AG08395 (cell line): ENCODE data around the gene CPSF4.
A peak's percentile ranks its signal among the peaks of the same experiment; 100 is the strongest.
"Not testable (repeated sequence)": the region's sequence is repeated elsewhere in the genome, so short reads cannot be mapped to it uniquely, and the experiment has no call there.

Source experiments
- DNase-seq: peaks from one replicate; pipeline ENCODE4 v3.0.0; 2012; ENCODE audit warnings: mixed read lengths, low spot score

CPSF4 gene

GRCh38 chr7:99490878-99491277 is 52.1 kb downstream of the CPSF4 start:
- DNase-seq: no peak

- no peak for DNase-seq
These were observed 55.1 kb downstream of the CPSF4 start for GRCh38 chr7:99493823-99494222.

- DNase-seq: no peak
These were observed 59.2 kb downstream of the CPSF4 start for GRCh38 chr7:99497766-99498545.

GRCh38 chr7:99498546-99498944 is 59.8 kb downstream of the CPSF4 start:
- no peak for DNase-seq

- peak; percentile 11 for DNase-seq
These were observed 60.6 kb downstream of the CPSF4 start for GRCh38 chr7:99499371-99499720.

- DNase-seq: peak; percentile 90
These were observed 61.2 kb downstream of the CPSF4 start, which contains the start of gene ZNF394 for GRCh38 chr7:99499721-99500636. ZNF394 (minus strand) TSS chr7:99500281; CDS start chr7:99500093, 188 bp downstream.

GRCh38 chr7:99500637-99501009 is 61.9 kb downstream of the CPSF4 start:
- DNase-seq: no peak

- DNase-seq: not testable (repeated sequence)
These were observed 62.5 kb downstream of the CPSF4 start for GRCh38 chr7:99501236-99501635.

- DNase-seq: peak; percentile 97
These were observed 65.5 kb downstream of the CPSF4 start for GRCh38 chr7:99504281-99504602.

- DNase-seq: peak; percentile 97
These were observed 66.0 kb downstream of the CPSF4 start, which contains the start of gene ZKSCAN5 for GRCh38 chr7:99504603-99505323. ZKSCAN5 (plus strand) TSS chr7:99504662; CDS start chr7:99506045, 1,383 bp downstream.

- DNase-seq: no peak
These were observed 66.5 kb downstream of the CPSF4 start for GRCh38 chr7:99505324-99505662.
